K562 (cell line): Measurements from ENCODE around the gene KRT8. TPM values are rescaled to one million over a fixed set of nuclear protein-coding genes. Genes with fewer than 3 reads are reported as not detected.

Experiments
- ARNT ChIP-seq, 2 experiments: fragments of 450-650 bp; IDR thresholded peaks; 2 replicates each; pipeline ENCODE4 v1.6.1; 2016; ENCODE audit warnings: mild to moderate bottlenecking in 1 of 2
- BCOR ChIP-seq: fragments of 450-650 bp; IDR thresholded peaks from 2 replicates; pipeline ENCODE4 v1.6.1; 2016
- BRD9 ChIP-seq: fragments of 450-650 bp; IDR thresholded peaks from 2 replicates; pipeline ENCODE4 v1.6.1; 2018; ENCODE audit warnings: low read depth; ENCODE audit not compliant: partially characterized antibody
- ESRRA ChIP-seq: fragments of 450-650 bp; IDR thresholded peaks from 2 replicates; pipeline ENCODE4 v1.6.1; 2014; ENCODE audit warnings: low read depth, mild to moderate bottlenecking, moderate library complexity, borderline replicate concordance
- GATAD2A ChIP-seq: fragments of 450-650 bp; IDR thresholded peaks from 2 replicates; pipeline ENCODE4 v1.6.1; 2017
- KLF6 ChIP-seq: fragments of 250-450 bp; sonication (Bioruptor Pico); IDR thresholded peaks from 2 replicates; pipeline ENCODE4 v1.4.0; 2020; ENCODE audit warnings: mild to moderate bottlenecking, moderate library complexity, borderline replicate concordance
- NR2C2 ChIP-seq, 2 experiments: fragments of 200-800 bp in 1 of 2; sonication (Bioruptor generic) in 1 of 2; sonication (generic) in 1 of 2; formaldehyde crosslinking in 1 of 2; IDR thresholded peaks; 2 replicates each; pipeline versions ENCODE4 v1.6.1 to v1.8.0; 2016 to 2022; ENCODE audit warnings: mild to moderate bottlenecking in 1 of 2, missing compliant biosample characterization in 1 of 2, missing genetic modification characterization in 1 of 2, missing genetic modification reagents in 1 of 2
- NR4A1 ChIP-seq, 2 experiments: fragments of 250-450 bp in 1 of 2; fragments of 450-650 bp in 1 of 2; sonication (Bioruptor Pico) in 1 of 2; IDR thresholded peaks; 2 replicates each; pipeline versions ENCODE4 v1.4.0 to v1.6.1; 2016 to 2020; ENCODE audit warnings: mild to moderate bottlenecking in 2 of 2, missing compliant biosample characterization in 1 of 2, missing genetic modification characterization in 1 of 2, moderate library complexity in 1 of 2
- PML ChIP-seq: IDR thresholded peaks from 2 replicates; pipeline ENCODE4 v1.6.1; 2012; ENCODE audit warnings: low read length, inconsistent platforms
- POLR2A ChIP-seq: fragments of 450-650 bp; conservative IDR thresholded peaks from 2 replicates; pipeline ENCODE4 v1.6.1; 2016
- SRSF9 ChIP-seq: fragments of 200-400 bp; formaldehyde crosslinking; IDR thresholded peaks from 2 replicates; pipeline ENCODE4 v1.6.1; 2017; ENCODE audit warnings: low read depth, low read length, borderline replicate concordance
- SUPT5H ChIP-seq: fragments of 450-650 bp; IDR thresholded peaks from 2 replicates; pipeline ENCODE4 v1.6.1; 2016
- ZBTB2 ChIP-seq: fragments of 450-650 bp; IDR thresholded peaks from 2 replicates; pipeline ENCODE4 v1.6.1; 2016; ENCODE audit warnings: antibody characterized with exemption
- ZBTB9 ChIP-seq: fragments of 450-650 bp; formaldehyde crosslinking; IDR thresholded peaks from 2 replicates; pipeline ENCODE4 v1.4.0; 2020; ENCODE audit warnings: mild to moderate bottlenecking, moderate library complexity
- ZNF146 ChIP-seq: IDR thresholded peaks from one replicate; pipeline ENCODE4 v1.6.1; 2018; ENCODE audit warnings: missing compliant biosample characterization; ENCODE audit not compliant: unreplicated experiment
- ZNF584 ChIP-seq: fragments of 200-800 bp; sonication (Bioruptor generic); IDR thresholded peaks from 2 replicates; pipeline ENCODE4 v1.6.1; 2016; ENCODE audit warnings: low read depth, mild to moderate bottlenecking, missing genetic modification characterization, missing compliant biosample characterization
- ZNF79 ChIP-seq: fragments of 250-450 bp; sonication (Bioruptor Pico); IDR thresholded peaks from 2 replicates; pipeline ENCODE4 v1.4.0; 2020; ENCODE audit warnings: low read depth, mild to moderate bottlenecking, moderate library complexity
- polyA plus RNA-seq, 8 experiments: library from polyadenylated mRNA; depleted of rRNA in 4 of 8; stranded (reverse) in 5 of 8; unstranded in 3 of 8; fragments of >200 nt; fragmentation: Nextera tagmentation in 2 of 8; fragmentation: Illumina TruSeq in 1 of 8; extraction: Ambion mirVana in 2 of 8; extraction: Trizol in 1 of 8; gene quantifications; 2 replicates each; pipeline versions ENCODE4 v1.2.1 to v1.2.3, GENCODE V29; 2011 to 2014; ENCODE audit warnings: inconsistent platforms in 1 of 8, missing spikeins in 1 of 8
- total RNA-seq, 7 experiments: library from RNA; depleted of rRNA in 6 of 7; stranded (reverse); fragments of >200 nt in 6 of 7; fragmentation: Illumina TruSeq in 2 of 7; extraction: Trizol in 2 of 7; gene quantifications; 2 replicates each; pipeline versions ENCODE4 v1.2.1 to v1.2.3, GENCODE V29; 2011 to 2021; ENCODE audit warnings: low replicate concordance in 1 of 7
- TF ChIP-seq, protein P1 (sequence below), 2 experiments: fragments of 450-650 bp; IDR thresholded peaks; 2 replicates each; pipeline ENCODE4 v1.6.1; 2018; ENCODE audit warnings: mild to moderate bottlenecking in 2 of 2, low read depth in 1 of 2; ENCODE audit not compliant: partially characterized antibody in 2 of 2
- TF ChIP-seq, protein P2 (sequence below): sonication (generic); formaldehyde crosslinking; IDR thresholded peaks from 2 replicates; pipeline ENCODE4 v1.8.0; 2023; ENCODE audit warnings: mild to moderate bottlenecking, missing genetic modification reagents

The KRT8 gene
- total and polyA plus RNA-seq, 9 of the 15 experiments (the other 6 are each of a cell fraction or from before 2014, with no cell fraction given): 41.5 to 661 (median 260) TPM

- TF ChIP-seq NR4A1 (CRISPR knock-in tag; IDR thresholded peaks at IDR 0.05): no peak
- TF ChIP-seq NR4A1 (tag; IDR thresholded peaks at IDR 0.05): 0 out of 2 replicates have a peak, but pooled peaks have one; percentile 62
- TF ChIP-seq ZBTB9 (CRISPR knock-in tag): 0 out of 2 replicates have a peak, but pooled peaks have one; percentile 49
- no peak for TF ChIP-seq NR2C2 (CRISPR knock-in tag; IDR thresholded peaks at IDR 0.05)
- 0 out of 2 replicates have a peak, but pooled peaks have one; percentile 27 for TF ChIP-seq NR2C2 (tag; IDR thresholded peaks at IDR 0.05)
- TF ChIP-seq GATAD2A: 0 out of 2 replicates have a peak, but pooled peaks have one; percentile 38
- TF ChIP-seq SUPT5H: 0 out of 2 replicates have a peak, but pooled peaks have one; percentile 62
- 0 out of 2 replicates have a peak, but pooled peaks have one; percentile 16 for TF ChIP-seq PML
- 0 out of 2 replicates have a peak, but pooled peaks have one; percentile 18 for TF ChIP-seq ZNF584 (CRISPR knock-in tag)
- TF ChIP-seq ESRRA: 0 out of 2 replicates have a peak, but pooled peaks have one; percentile 1
- TF ChIP-seq, protein P1, sequence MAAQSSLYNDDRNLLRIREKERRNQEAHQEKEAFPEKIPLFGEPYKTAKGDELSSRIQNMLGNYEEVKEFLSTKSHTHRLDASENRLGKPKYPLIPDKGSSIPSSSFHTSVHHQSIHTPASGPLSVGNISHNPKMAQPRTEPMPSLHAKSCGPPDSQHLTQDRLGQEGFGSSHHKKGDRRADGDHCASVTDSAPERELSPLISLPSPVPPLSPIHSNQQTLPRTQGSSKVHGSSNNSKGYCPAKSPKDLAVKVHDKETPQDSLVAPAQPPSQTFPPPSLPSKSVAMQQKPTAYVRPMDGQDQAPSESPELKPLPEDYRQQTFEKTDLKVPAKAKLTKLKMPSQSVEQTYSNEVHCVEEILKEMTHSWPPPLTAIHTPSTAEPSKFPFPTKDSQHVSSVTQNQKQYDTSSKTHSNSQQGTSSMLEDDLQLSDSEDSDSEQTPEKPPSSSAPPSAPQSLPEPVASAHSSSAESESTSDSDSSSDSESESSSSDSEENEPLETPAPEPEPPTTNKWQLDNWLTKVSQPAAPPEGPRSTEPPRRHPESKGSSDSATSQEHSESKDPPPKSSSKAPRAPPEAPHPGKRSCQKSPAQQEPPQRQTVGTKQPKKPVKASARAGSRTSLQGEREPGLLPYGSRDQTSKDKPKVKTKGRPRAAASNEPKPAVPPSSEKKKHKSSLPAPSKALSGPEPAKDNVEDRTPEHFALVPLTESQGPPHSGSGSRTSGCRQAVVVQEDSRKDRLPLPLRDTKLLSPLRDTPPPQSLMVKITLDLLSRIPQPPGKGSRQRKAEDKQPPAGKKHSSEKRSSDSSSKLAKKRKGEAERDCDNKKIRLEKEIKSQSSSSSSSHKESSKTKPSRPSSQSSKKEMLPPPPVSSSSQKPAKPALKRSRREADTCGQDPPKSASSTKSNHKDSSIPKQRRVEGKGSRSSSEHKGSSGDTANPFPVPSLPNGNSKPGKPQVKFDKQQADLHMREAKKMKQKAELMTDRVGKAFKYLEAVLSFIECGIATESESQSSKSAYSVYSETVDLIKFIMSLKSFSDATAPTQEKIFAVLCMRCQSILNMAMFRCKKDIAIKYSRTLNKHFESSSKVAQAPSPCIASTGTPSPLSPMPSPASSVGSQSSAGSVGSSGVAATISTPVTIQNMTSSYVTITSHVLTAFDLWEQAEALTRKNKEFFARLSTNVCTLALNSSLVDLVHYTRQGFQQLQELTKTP (IDR thresholded peaks at IDR 0.05; ENCODE audit: low read depth in 1 of 2, partially characterized antibody in 2 of 2): peak; percentile 40 to 52
- TF ChIP-seq KLF6 (CRISPR knock-in tag): peak; percentile 31; the same call in 1 of the 2 replicates
- TF ChIP-seq ZNF79: no peak
- no peak for TF ChIP-seq ARNT (IDR thresholded peaks at IDR 0.05)
- no peak for TF ChIP-seq SRSF9
- TF ChIP-seq, protein P2, sequence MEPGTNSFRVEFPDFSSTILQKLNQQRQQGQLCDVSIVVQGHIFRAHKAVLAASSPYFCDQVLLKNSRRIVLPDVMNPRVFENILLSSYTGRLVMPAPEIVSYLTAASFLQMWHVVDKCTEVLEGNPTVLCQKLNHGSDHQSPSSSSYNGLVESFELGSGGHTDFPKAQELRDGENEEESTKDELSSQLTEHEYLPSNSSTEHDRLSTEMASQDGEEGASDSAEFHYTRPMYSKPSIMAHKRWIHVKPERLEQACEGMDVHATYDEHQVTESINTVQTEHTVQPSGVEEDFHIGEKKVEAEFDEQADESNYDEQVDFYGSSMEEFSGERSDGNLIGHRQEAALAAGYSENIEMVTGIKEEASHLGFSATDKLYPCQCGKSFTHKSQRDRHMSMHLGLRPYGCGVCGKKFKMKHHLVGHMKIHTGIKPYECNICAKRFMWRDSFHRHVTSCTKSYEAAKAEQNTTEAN (CRISPR knock-in tag): no peak
- no peak for TF ChIP-seq ZNF146 (CRISPR knock-in tag)
- peak; percentile 72; the same call in 1 of the 2 replicates for TF ChIP-seq POLR2A
- peak; percentile 75; the same call in 1 of the 2 replicates for TF ChIP-seq BCOR
- TF ChIP-seq ZBTB2: peak; percentile 53; the same call in 1 of the 2 replicates
- peak; percentile 75 for TF ChIP-seq BRD9
Observed at GRCh38 chr12:52874573-52875435, 30.1 kb downstream of the KRT8 start (continued).
